Activated T-helper 1 cell treated with anti-CD3 and anti-CD28 coated beads, Interleukin-12 subunit alpha, Interleukin-12 subunit beta, Interleukin-2, Interleukin-4 antibody, amounts not matched to agents 30 ng/mL and 10 ng/mL and 1 ng/mL, durations not matched to agents 14 hours and 24 hours and 36 hours (primary cell): ENCODE results near the gene TEX38. TPM values are rescaled to one million over a fixed set of nuclear protein-coding genes. Genes with fewer than 3 reads are reported as not detected.
"Not testable (repeated sequence)": the region's sequence is repeated elsewhere in the genome, so short reads cannot be mapped to it uniquely, and the experiment has no call there.

ENCODE experiments used
- DNase-seq: peaks from one replicate; pipeline ENCODE4 v3.0.0; 2021; ENCODE audit warnings: low spot score
- H3K27ac Mint-ChIP-seq: one replicate; pipeline ENCODE4 v1.8.0; 2021; ENCODE audit warnings: mild to moderate bottlenecking, mixed read lengths
- H3K27me3 Mint-ChIP-seq: one replicate; pipeline ENCODE4 v1.8.0; 2022; ENCODE audit warnings: mild to moderate bottlenecking, moderate library complexity, mixed read lengths; ENCODE audit not compliant: insufficient read depth
- H3K36me3 Mint-ChIP-seq: one replicate; pipeline ENCODE4 v1.8.0; 2021; ENCODE audit warnings: low read depth, mixed read lengths
- H3K4me1 Mint-ChIP-seq: one replicate; pipeline ENCODE4 v1.8.0; 2021; ENCODE audit warnings: low read depth, mixed read lengths
- H3K4me3 Mint-ChIP-seq: one replicate; pipeline ENCODE4 v1.8.0; 2021; ENCODE audit warnings: mild to moderate bottlenecking, moderate library complexity, mixed read lengths
- H3K9me3 Mint-ChIP-seq: one replicate; pipeline ENCODE4 v1.8.0; 2021; ENCODE audit warnings: mixed read lengths
- intact Hi-C: fragments of 100-400 bp; cut with micrococcal nuclease; formaldehyde crosslinking; loops from one replicate; pipeline ENCODE4 v1.15.1; 2024
- total RNA-seq: library from RNA; stranded (reverse); gene quantifications from 2 replicates; pipeline ENCODE4 v1.2.3, GENCODE V29; 2022

TEX38 gene
- total RNA-seq, 1 donor from 2014 or later: 0.18 TPM

GRCh38 chr1:46646844-46647243 is 24.8 kb upstream of the TEX38 start:
- DNase-seq: no peak
- peaks cover 44% of the 10 kb centered on the region for H3K36me3 Mint-ChIP-seq
- no peaks in the 10 kb centered on the region for H3K27me3 Mint-ChIP-seq
- H3K27ac Mint-ChIP-seq: peak overlapping the region; percentile 19
- H3K4me3 Mint-ChIP-seq: no peak overlapping the region
- intact Hi-C loops: no loop called here
- peaks cover 8% of the 10 kb centered on the region for H3K4me1 Mint-ChIP-seq
- H3K9me3 Mint-ChIP-seq: peaks cover 21% of the 10 kb centered on the region

- Mint-ChIP-seq H3K4me1 (peaks cover 8% of the 10 kb centered on the region), H3K9me3 (peaks cover 21% of the 10 kb centered on the region), H3K4me3 (no peak overlapping the region), H3K36me3 (peaks cover 43% of the 10 kb centered on the region), H3K27me3 (no peaks in the 10 kb centered on the region), H3K27ac (no peak overlapping the region)
- no peak for DNase-seq
- intact Hi-C loops: no loop called here
These were observed 24.0 kb upstream of the TEX38 start for GRCh38 chr1:46647611-46648010.

- intact Hi-C loops: no loop called here
These were observed 21.9 kb upstream of the TEX38 start for GRCh38 chr1:46649764-46650163.

GRCh38 chr1:46650491-46650890 is 21.2 kb upstream of the TEX38 start:
- intact Hi-C loops: no loop called here
- Mint-ChIP-seq H3K36me3 (peaks cover 54% of the 10 kb centered on the region), H3K4me1 (peaks cover 24% of the 10 kb centered on the region), H3K27ac (no peak overlapping the region), H3K9me3 (peaks cover 28% of the 10 kb centered on the region), H3K27me3 (no peaks in the 10 kb centered on the region), H3K4me3 (no peak overlapping the region)
- DNase-seq: no peak

More at GRCh38 chr1:46649764-46650163, 21.9 kb upstream of the TEX38 start:
- Mint-ChIP-seq H3K9me3 (peaks cover 23% of the 10 kb centered on the region), H3K27me3 (no peaks in the 10 kb centered on the region), H3K36me3 (peaks cover 50% of the 10 kb centered on the region), H3K4me1 (peaks cover 24% of the 10 kb centered on the region), H3K27ac (no peak overlapping the region), H3K4me3 (no peak overlapping the region)
- DNase-seq: no peak

GRCh38 chr1:46651152-46651551 is 20.5 kb upstream of the TEX38 start:
- H3K4me3 Mint-ChIP-seq, H3K27me3 Mint-ChIP-seq, DNase-seq, H3K27ac Mint-ChIP-seq, intact Hi-C loops: not testable (repeated sequence)
- Mint-ChIP-seq H3K9me3 (peaks cover 28% of the 10 kb centered on the region), H3K4me1 (peaks cover 24% of the 10 kb centered on the region), H3K36me3 (peaks cover 58% of the 10 kb centered on the region)

GRCh38 chr1:46652321-46653100 is 19.1 kb upstream of the TEX38 start:
- Mint-ChIP-seq H3K4me3 (no peak overlapping the region), H3K9me3 (peaks cover 25% of the 10 kb centered on the region), H3K27me3 (no peaks in the 10 kb centered on the region), H3K36me3 (peaks cover 53% of the 10 kb centered on the region), H3K27ac (peak overlapping the region; percentile 37), H3K4me1 (peaks cover 15% of the 10 kb centered on the region)
- DNase-seq: no peak
- intact Hi-C loops: no loop called here

GRCh38 chr1:46653405-46653958 is 18.2 kb upstream of the TEX38 start:
- H3K4me1 Mint-ChIP-seq: peaks cover 21% of the 10 kb centered on the region
- H3K36me3 Mint-ChIP-seq: peaks cover 56% of the 10 kb centered on the region
- DNase-seq: no peak
- H3K27ac Mint-ChIP-seq: no peak overlapping the region
- H3K9me3 Mint-ChIP-seq: peaks cover 23% of the 10 kb centered on the region
- H3K4me3 Mint-ChIP-seq: no peak overlapping the region
- H3K27me3 Mint-ChIP-seq: no peaks in the 10 kb centered on the region
- intact Hi-C loops: no loop called here

GRCh38 chr1:46654012-46654411 is 17.6 kb upstream of the TEX38 start:
- H3K4me3 Mint-ChIP-seq: no peak overlapping the region
- DNase-seq: no peak
- intact Hi-C loops: no loop called here
- H3K36me3 Mint-ChIP-seq: peaks cover 56% of the 10 kb centered on the region
- no peak overlapping the region for H3K27ac Mint-ChIP-seq
- H3K27me3 Mint-ChIP-seq: no peaks in the 10 kb centered on the region
- H3K4me1 Mint-ChIP-seq: peaks cover 21% of the 10 kb centered on the region
- H3K9me3 Mint-ChIP-seq: peaks cover 23% of the 10 kb centered on the region

- H3K4me3 Mint-ChIP-seq, DNase-seq, H3K27ac Mint-ChIP-seq, H3K27me3 Mint-ChIP-seq, intact Hi-C loops: not testable (repeated sequence)
- H3K4me1 Mint-ChIP-seq: peaks cover 26% of the 10 kb centered on the region
- H3K36me3 Mint-ChIP-seq: peaks cover 51% of the 10 kb centered on the region
- peaks cover 18% of the 10 kb centered on the region for H3K9me3 Mint-ChIP-seq
These were observed 17.0 kb upstream of the TEX38 start for GRCh38 chr1:46654698-46655097.

GRCh38 chr1:46655848-46656247 is 15.8 kb upstream of the TEX38 start:
- H3K27ac Mint-ChIP-seq: no peak overlapping the region
- H3K27me3 Mint-ChIP-seq: no peaks in the 10 kb centered on the region
- H3K36me3 Mint-ChIP-seq: peaks cover 40% of the 10 kb centered on the region
- H3K9me3 Mint-ChIP-seq: peaks cover 7% of the 10 kb centered on the region
- DNase-seq: no peak
- peaks cover 38% of the 10 kb centered on the region for H3K4me1 Mint-ChIP-seq
- no peak overlapping the region for H3K4me3 Mint-ChIP-seq
- intact Hi-C loops: no loop called here

GRCh38 chr1:46656643-46657042 is 15.0 kb upstream of the TEX38 start:
- H3K27me3 Mint-ChIP-seq: no peaks in the 10 kb centered on the region
- no peak overlapping the region for H3K27ac Mint-ChIP-seq
- intact Hi-C loops: no loop called here
- DNase-seq: no peak
- peaks cover 7% of the 10 kb centered on the region for H3K9me3 Mint-ChIP-seq
- H3K36me3 Mint-ChIP-seq: peaks cover 40% of the 10 kb centered on the region
- H3K4me1 Mint-ChIP-seq: peaks cover 38% of the 10 kb centered on the region
- H3K4me3 Mint-ChIP-seq: no peak overlapping the region

- Mint-ChIP-seq H3K27me3 (no peaks in the 10 kb centered on the region), H3K36me3 (peaks cover 36% of the 10 kb centered on the region), H3K4me1 (peaks cover 36% of the 10 kb centered on the region), H3K27ac (peak overlapping the region; percentile 67), H3K4me3 (no peak overlapping the region), H3K9me3 (peaks cover 7% of the 10 kb centered on the region)
- DNase-seq: no peak
- intact Hi-C loops: no loop called here
These were observed 13.9 kb upstream of the TEX38 start for GRCh38 chr1:46657775-46658174.

- H3K27ac Mint-ChIP-seq: no peak overlapping the region
- peaks cover 7% of the 10 kb centered on the region for H3K9me3 Mint-ChIP-seq
- no peak overlapping the region for H3K4me3 Mint-ChIP-seq
- H3K27me3 Mint-ChIP-seq: no peaks in the 10 kb centered on the region
- intact Hi-C loops: no loop called here
- peaks cover 36% of the 10 kb centered on the region for H3K36me3 Mint-ChIP-seq
- peaks cover 22% of the 10 kb centered on the region for H3K4me1 Mint-ChIP-seq
- DNase-seq: no peak
These were observed 12.3 kb upstream of the TEX38 start for GRCh38 chr1:46659307-46659870.
